Measurements from ENCODE around the gene VPS13A. TPM values are rescaled to one million over a fixed set of nuclear protein-coding genes. Genes with fewer than 3 reads are reported as not detected.
A peak's percentile ranks its signal among the peaks of the same experiment; 100 is the strongest.
"Not testable (repeated sequence)": the region's sequence is repeated elsewhere in the genome, so short reads cannot be mapped to it uniquely, and the experiment has no call there.

VPS13A gene
- total and polyA plus RNA-seq, 5 experiments from 2014 or later: 2.9 to 46.7 (median 4.9) TPM

DNA sequence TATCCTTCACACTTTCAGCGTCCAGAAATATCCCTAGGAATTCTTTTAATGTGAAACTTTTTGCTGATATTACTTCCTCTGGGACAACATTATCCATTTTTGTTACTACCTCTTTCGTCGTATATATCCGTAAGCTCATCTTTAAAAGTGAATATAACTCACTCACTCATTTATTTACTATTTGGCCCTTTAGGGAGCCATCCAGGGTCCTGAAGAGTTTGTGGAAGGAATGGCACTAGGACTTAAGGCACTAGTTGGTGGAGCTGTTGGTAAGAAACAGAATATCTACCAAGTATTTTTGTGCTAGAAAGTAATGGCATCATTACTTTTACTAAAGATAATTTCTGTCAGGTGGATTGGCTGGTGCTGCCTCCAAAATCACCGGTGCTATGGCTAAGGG is 192.7 kb downstream of the VPS13A start:
- Mint-ChIP-seq H3K27me3 (no peaks in the 10 kb centered on the region), H3K9me3 (peaks cover 0 to 12% (median 3%) of the 10 kb centered on the region in 9 donors), H3K36me3 (peaks cover 23 to 57% (median 45%) of the 10 kb centered on the region in 3 donors), H3K4me1 (no peaks in the 10 kb centered on the region), H3K4me3 (no peak overlapping the region), H3K27ac (no peak overlapping the region)
- DNase-seq (no peak), ATAC-seq (no peak)
- POLR2A ChIA-PET: no interaction called here

DNA sequence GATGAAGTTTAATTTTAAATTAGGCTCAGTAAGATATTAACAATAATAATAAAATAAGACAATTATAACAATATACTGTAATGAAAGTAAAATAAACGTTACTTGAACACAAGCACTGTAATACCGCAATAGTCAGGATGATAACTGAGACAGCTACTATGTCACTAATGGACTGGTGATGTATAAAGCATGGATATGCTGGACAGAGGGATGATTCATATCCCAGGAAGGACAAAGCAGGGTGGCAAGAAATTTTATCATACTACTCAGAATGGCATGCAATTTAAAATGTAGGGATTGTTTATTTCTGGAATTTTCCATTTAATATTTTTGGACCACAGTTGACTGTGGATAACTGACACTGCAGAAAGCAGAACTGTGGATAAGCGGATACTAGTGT is 196.9 kb downstream of the VPS13A start:
- Mint-ChIP-seq H3K4me1 (no peaks in the 10 kb centered on the region), H3K36me3 (peaks cover 14 to 40% (median 35%) of the 10 kb centered on the region in 3 donors), H3K27me3 (no peaks in the 10 kb centered on the region), H3K27ac (no peak overlapping the region), H3K9me3 (peaks cover 0 to 16% (median 3%) of the 10 kb centered on the region in 9 donors), H3K4me3 (no peak overlapping the region)
- POLR2A ChIA-PET: no interaction called here
- ATAC-seq: no peak
- no peak for DNase-seq

DNA sequence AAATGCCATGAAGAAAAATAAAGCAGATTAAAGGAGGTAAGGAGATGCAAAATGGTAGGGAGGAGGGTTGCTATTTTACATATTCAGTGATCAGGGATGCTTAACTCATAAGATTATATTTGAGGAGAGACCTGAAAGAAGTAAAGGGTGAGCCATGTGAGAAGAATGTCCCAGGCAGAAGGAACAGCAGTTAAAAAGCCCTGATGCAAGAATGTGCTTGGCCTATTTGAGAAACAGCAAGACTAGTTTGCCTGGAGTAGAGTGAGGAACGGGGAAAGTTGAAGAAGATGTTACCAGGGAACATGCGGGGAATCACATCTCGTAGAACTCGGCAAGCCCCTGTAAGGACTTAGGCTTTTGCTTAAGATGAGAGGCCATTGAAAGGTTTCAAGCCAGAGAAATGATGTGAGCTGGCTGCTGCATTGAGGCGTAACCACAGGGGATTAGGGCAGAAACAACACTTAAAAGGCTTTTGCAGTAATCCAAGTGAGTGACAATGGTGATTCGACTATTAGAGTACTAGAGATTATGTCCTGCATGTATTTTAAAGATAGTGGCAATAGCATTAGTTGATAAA is 198.7 kb downstream of the VPS13A start:
- no peak for DNase-seq
- H3K27ac Mint-ChIP-seq: peak overlapping the region in 1 of 10 donors; percentile 44
- ATAC-seq: no peak
- H3K9me3 Mint-ChIP-seq: peaks cover 0 to 8% (median 2%) of the 10 kb centered on the region in 9 donors
- no peaks in the 10 kb centered on the region for H3K27me3 Mint-ChIP-seq
- peaks cover 3 to 27% (median 21%) of the 10 kb centered on the region in 3 donors for H3K36me3 Mint-ChIP-seq
- POLR2A ChIA-PET: no interaction called here
- H3K4me3 Mint-ChIP-seq: no peak overlapping the region
- no peaks in the 10 kb centered on the region for H3K4me1 Mint-ChIP-seq

DNA sequence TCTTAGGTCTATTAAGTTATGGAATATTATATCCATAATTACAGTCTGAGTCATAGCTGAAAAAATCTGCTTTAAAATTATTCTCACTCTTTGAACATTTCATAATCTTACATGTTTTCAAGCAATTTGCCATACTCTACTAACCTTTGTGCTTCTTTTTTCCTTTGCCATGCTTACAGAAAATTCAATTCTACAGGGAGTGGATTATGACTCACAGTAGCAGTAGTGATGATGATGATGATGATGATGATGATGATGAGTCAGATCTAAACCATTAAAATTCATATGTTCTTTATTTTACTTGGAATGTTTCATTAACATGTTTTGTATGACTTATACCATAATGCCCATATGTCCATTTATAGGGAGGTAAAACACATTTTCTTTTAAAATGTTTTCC is 207.1 kb downstream of the VPS13A start:
- no peak for DNase-seq
- POLR2A ChIA-PET: no interaction called here
- Mint-ChIP-seq H3K4me3 (no peak overlapping the region), H3K36me3 (peaks cover 0 to 20% (median 14%) of the 10 kb centered on the region in 3 donors), H3K9me3 (no peaks in the 10 kb centered on the region), H3K27me3 (no peaks in the 10 kb centered on the region), H3K4me1 (no peaks in the 10 kb centered on the region), H3K27ac (no peak overlapping the region)
- ATAC-seq: no peak

DNA sequence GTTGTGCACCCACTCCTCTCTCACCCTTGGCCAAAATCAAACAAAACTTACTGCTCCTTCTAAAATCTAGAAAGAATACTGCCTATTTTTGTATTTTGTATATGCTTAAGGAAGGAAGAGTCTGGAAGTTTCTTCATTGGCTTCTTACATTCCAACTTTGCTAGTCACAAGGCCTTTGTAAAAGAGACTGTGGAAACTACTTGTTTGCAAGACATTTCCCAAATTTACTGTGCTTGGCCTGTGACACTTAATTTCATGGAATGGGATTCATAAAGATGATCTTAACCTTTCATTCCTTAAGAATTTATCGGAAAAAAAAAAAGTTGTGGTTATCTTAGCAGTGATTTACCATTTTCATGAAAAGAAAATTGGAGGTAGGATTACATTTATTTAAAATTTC is 208.9 kb downstream of the VPS13A start:
- Mint-ChIP-seq H3K4me1 (no peaks in the 10 kb centered on the region), H3K27ac (no peak overlapping the region), H3K9me3 (no peaks in the 10 kb centered on the region), H3K36me3 (peaks cover 0 to 28% (median 16%) of the 10 kb centered on the region in 3 donors), H3K4me3 (no peak overlapping the region), H3K27me3 (no peaks in the 10 kb centered on the region)
- ATAC-seq (no peak), DNase-seq (no peak)
- POLR2A ChIA-PET: no interaction called here

DNA sequence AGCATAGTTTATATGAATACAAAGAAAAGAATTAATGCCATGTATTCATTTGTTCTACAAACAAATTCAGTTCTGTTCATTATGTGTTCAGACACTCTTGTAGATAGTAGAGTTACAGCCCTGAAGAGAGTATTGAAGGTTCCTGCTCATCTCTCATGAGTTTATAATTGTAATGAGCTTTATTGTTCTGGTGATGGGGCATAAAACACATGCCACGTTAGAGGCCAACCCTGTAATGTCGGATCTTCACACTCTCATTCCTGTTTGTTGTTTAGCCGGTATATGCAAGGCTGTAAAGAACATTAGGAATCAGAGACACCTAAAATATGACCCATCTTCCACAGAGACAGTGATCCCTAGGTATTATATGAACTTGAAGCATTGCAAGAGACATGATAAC is 214.5 kb downstream of the VPS13A start:
- no peak for ATAC-seq
- POLR2A ChIA-PET: no interaction called here
- no peak overlapping the region for H3K4me3 Mint-ChIP-seq

DNA sequence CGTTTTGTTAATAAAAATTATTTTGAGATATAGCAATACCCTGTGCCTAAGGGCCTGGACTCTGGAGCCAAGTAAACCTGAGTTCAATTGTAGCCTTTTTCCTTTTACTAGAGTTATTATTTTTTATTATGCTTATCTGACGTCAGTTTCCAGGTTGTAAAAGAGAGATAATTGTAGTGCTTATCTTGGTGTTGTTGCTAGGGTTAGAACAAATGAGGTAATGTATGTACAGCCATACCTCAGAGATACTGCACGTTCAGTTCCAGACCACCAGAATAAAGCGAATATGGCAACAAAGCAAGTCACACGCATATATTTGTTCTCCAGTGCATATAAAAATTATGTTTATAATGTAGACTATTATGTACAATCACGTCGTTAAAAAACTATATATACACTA is 215.0 kb downstream of the VPS13A start:
- DNase-seq (no peak), ATAC-seq (no peak)
- H3K4me1 Mint-ChIP-seq: no peaks in the 10 kb centered on the region
- no peak overlapping the region for H3K27ac Mint-ChIP-seq
- H3K27me3 Mint-ChIP-seq: no peaks in the 10 kb centered on the region
- peaks cover 0 to 13% (median 7%) of the 10 kb centered on the region in 3 donors for H3K36me3 Mint-ChIP-seq
- H3K9me3 Mint-ChIP-seq: no peaks in the 10 kb centered on the region
- H3K4me3 Mint-ChIP-seq: no peak overlapping the region
- POLR2A ChIA-PET: no interaction called here

More for the DNA sequence above, 214.5 kb downstream of the VPS13A start:
- Mint-ChIP-seq H3K27me3 (no peaks in the 10 kb centered on the region), H3K4me1 (no peaks in the 10 kb centered on the region), H3K36me3 (peaks cover 0 to 13% (median 7%) of the 10 kb centered on the region in 3 donors), H3K27ac (no peak overlapping the region), H3K9me3 (no peaks in the 10 kb centered on the region)
- DNase-seq: no peak

DNA sequence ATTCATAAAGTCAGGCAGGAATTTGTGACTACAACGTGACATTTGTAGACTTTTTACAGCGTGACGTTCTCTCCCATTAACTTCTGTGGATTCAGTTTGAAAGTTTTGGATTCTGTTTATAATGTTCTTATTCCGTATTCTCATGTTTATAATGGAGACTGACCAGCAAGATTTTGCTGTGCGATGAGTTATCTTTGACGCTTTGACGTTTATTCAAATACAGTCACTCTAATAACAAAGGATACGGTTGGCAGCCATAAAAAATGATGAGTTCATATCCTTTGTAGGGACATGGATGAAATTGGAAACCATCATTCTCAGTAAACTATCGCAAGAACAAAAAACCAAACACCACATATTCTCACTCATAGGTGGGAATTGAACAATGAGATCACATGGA is 221.2 kb downstream of the VPS13A start:
- H3K4me3 Mint-ChIP-seq, DNase-seq, H3K27ac Mint-ChIP-seq, H3K4me1 Mint-ChIP-seq, POLR2A ChIA-PET, H3K27me3 Mint-ChIP-seq, ATAC-seq, H3K9me3 Mint-ChIP-seq: not testable (repeated sequence)
- peaks cover 0 to 11% (median 8%) of the 10 kb centered on the region in 3 donors for H3K36me3 Mint-ChIP-seq

DNA sequence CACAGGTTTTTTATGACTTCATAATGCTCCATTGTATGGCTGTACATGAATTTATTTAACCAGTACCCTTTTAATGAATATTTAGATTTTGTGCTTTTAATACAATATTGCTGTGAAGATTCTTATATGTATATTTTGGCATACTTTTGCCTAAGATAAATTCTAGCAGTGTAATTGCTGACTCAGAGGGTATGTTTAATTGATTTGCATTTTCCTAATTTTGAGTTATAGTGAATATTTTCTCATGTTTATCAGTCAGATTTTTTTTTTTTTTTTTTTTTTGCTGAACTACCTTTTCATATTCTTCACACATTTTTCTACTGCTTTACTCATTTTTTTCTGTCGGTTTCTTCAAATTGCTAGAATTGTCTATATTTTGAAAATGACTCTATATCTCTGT is 222.6 kb downstream of the VPS13A start:
- POLR2A ChIA-PET: no interaction called here
- no peaks in the 10 kb centered on the region for H3K9me3 Mint-ChIP-seq
- H3K36me3 Mint-ChIP-seq: peaks cover 0 to 18% (median 17%) of the 10 kb centered on the region in 3 donors
- DNase-seq (no peak), ATAC-seq (no peak)
- H3K27me3 Mint-ChIP-seq: no peaks in the 10 kb centered on the region
- no peak overlapping the region for H3K4me3 Mint-ChIP-seq
- H3K4me1 Mint-ChIP-seq: no peaks in the 10 kb centered on the region
- H3K27ac Mint-ChIP-seq: no peak overlapping the region

DNA sequence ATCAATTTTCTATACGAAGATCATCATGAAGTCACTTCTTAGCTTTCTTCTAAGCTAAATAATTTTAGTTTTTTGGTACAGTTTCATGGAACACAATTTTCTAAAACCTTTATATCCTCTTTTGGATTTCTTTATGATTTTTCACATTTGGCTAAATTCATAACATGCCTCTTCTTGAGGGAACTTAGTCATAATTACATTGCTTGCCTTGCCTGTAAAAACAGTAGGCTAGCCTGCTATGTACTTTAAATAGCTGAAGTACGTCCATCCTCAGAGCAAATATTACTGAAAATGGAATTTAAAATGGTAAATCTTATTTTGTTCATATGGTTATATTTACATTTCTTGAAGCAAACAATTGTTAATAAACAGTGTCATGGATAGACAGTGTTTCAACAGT is 225.0 kb downstream of the VPS13A start:
- Mint-ChIP-seq H3K27ac (no peak overlapping the region), H3K36me3 (peaks cover 6 to 40% (median 36%) of the 10 kb centered on the region in 3 donors), H3K27me3 (no peaks in the 10 kb centered on the region), H3K4me1 (no peaks in the 10 kb centered on the region), H3K4me3 (no peak overlapping the region), H3K9me3 (no peaks in the 10 kb centered on the region)
- POLR2A ChIA-PET: no interaction called here
- DNase-seq (no peak), ATAC-seq (no peak)

DNA sequence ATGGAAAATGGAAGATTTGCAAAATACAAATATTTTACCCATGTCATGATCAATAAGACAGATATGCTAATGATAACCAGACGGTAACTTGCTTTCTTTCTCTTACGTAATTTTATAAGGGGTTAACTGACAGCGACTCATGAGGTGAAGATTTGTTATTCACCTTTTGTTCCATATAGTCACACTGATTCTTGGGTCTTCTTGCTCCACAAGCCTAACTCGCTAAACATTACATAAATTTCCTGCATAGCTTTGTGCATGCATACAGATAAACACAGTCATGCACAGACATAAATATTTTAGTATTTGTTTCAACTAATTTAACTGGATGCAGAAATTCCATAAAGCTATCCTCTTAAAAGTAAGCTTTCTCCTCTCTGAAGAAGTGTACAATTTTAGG is 225.9 kb downstream of the VPS13A start:
- POLR2A ChIA-PET: no interaction called here

DNA sequence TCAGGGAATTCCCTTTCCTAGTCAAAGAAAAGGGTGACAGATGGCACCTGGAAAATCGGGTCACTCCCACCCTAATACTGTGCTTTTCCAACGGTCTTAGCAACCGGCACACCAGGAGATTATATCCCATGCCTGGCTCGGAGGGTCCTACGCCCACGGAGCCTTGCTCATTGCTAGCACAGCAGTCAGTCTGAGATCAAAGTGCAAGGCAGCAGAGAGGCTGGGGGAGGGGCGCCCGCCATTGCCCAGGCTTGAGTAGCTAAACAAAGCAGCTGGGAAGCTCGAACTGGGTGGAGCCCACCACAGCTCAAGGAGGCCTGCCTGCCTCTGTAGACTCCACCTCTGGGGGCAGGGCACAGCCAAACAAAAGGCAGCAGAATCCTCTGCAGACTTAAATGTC is 231.2 kb downstream of the VPS13A start:
- H3K9me3 Mint-ChIP-seq, POLR2A ChIA-PET, H3K4me1 Mint-ChIP-seq, H3K27me3 Mint-ChIP-seq, H3K4me3 Mint-ChIP-seq, DNase-seq, ATAC-seq, H3K27ac Mint-ChIP-seq: not testable (repeated sequence)
- H3K36me3 Mint-ChIP-seq: peaks cover 16 to 48% (median 40%) of the 10 kb centered on the region in 3 donors

More for the DNA sequence above, 225.9 kb downstream of the VPS13A start:
- H3K36me3 Mint-ChIP-seq: peaks cover 10 to 46% (median 44%) of the 10 kb centered on the region in 3 donors
- peaks cover 0 to 4% (median 0%) of the 10 kb centered on the region in 9 donors for H3K9me3 Mint-ChIP-seq
- H3K27me3 Mint-ChIP-seq: no peaks in the 10 kb centered on the region
- H3K4me1 Mint-ChIP-seq: peaks cover 0 to 2% (median 0%) of the 10 kb centered on the region in 4 donors
- no peak for DNase-seq
- no peak overlapping the region for H3K27ac Mint-ChIP-seq
- no peak overlapping the region for H3K4me3 Mint-ChIP-seq
- ATAC-seq: no peak

DNA sequence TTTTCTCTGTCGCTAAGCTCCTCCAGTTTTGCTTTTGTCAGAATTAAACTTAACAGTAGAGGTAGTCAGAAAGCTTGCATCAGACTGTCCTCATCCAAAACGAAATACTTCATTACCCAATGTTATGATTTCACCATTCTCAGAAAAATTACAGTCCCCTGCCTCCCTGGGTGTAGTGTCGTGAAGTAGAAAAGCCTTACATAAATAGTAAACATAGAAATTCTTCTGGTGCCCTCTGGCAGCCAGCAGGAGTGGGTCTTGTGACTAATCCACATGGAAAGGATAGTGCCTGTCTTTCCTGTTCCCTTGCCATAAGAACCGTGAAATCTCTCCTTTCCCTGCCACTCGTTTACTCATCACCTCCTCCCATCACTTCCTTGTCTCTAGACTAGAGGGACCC is 240.2 kb downstream of the VPS13A start:
- Mint-ChIP-seq H3K4me1 (peaks cover 0 to 1% (median 0%) of the 10 kb centered on the region in 4 donors), H3K27ac (peak overlapping the region in 1 of 10 donors; percentile 63), H3K9me3 (no peaks in the 10 kb centered on the region), H3K4me3 (no peak overlapping the region), H3K36me3 (peaks cover 0 to 4% (median 3%) of the 10 kb centered on the region in 3 donors), H3K27me3 (no peaks in the 10 kb centered on the region)
- POLR2A ChIA-PET: no interaction called here
- ATAC-seq (no peak), DNase-seq (no peak)

DNA sequence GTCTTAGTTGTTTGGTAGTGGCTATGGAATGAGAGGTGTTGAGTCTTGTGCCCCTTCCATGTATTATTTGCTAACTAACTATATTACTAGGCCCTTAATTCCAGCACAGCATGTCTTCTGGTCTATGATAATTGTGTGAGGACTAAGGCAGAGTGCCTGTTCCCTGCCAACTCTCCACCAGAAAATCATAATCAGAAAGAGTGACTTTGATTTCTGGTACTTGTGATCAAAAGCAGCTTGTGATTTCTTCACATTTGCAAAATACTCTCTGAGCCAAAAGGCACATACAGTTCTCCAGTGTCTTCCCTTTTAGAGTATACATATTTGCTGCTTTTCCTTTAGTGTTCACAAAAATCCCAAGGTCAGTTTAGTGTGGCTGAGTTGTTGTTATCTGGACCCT is 240.9 kb downstream of the VPS13A start:
- H3K27ac Mint-ChIP-seq: peak overlapping the region in 1 of 10 donors; percentile 39
- H3K4me1 Mint-ChIP-seq: peaks cover 0 to 1% (median 0%) of the 10 kb centered on the region in 4 donors
- no peak overlapping the region for H3K4me3 Mint-ChIP-seq
- ATAC-seq (no peak), DNase-seq (no peak)
- no peaks in the 10 kb centered on the region for H3K9me3 Mint-ChIP-seq
- POLR2A ChIA-PET: no interaction called here
- peaks cover 0 to 4% (median 3%) of the 10 kb centered on the region in 3 donors for H3K36me3 Mint-ChIP-seq
- no peaks in the 10 kb centered on the region for H3K27me3 Mint-ChIP-seq

Data from naive thymus-derived CD8-positive, alpha-beta T cell (primary cell).